GM12891 (cell line): ENCODE results near the gene HAPLN2.

Experiments
- POLR2A ChIP-seq: IDR thresholded peaks from 2 replicates; pipeline ENCODE4 v1.6.1; 2011; ENCODE audit warnings: low read depth, low read length, control low read depth
- POLR2AphosphoS5 ChIP-seq: IDR thresholded peaks from 2 replicates; pipeline ENCODE4 v1.6.1; 2011; ENCODE audit warnings: low read depth, low read length, control low read depth
- TAF1 ChIP-seq: IDR thresholded peaks from 2 replicates; pipeline ENCODE4 v1.6.1; 2011; ENCODE audit warnings: low read depth, low read length, control low read depth

DNA sequence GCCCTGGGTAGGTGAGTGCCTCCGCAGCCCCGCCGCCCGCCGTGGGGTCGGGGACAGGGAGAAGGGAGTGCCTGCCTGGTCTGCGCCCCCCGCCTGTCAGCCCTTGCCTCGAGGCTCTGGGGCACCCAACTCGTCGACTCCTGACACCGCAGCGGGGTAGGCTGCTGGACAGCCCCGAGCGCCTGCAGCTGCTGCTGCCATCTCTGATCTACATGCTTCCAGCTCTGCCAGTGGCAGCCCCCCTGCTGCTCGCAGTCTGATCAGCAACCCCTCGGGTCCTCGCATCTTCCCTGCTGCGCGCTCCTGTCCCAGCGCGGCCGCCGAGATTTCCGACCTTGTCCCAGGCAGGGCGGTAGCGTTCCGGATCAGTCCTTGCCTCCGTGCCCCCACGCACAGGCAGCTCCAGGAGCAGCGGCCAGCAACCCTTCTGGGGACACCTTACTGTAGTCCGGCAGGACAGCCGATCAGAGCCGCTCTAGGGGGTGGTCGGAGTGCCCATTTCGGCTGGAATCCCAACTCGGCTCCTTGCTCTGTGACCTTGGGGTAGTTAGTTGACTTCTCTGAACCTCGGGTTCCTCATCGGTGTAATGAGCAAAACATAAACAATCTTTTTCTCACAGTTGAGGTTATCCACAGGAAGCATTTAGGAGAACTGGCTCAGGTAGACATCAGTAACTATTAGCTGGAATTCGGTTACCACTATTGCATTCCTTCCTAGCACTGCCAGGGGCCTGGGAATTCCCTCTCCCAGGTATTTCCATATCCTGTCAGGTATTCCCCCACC is 23.2 kb downstream of the HAPLN2 start:
- TF ChIP-seq POLR2AphosphoS5, result no peak
- no peak for TF ChIP-seq POLR2A
- no peak for TF ChIP-seq TAF1
